Measurements from ENCODE around the gene AMPD2.
"Not testable (repeated sequence)": the region's sequence is repeated elsewhere in the genome, so short reads cannot be mapped to it uniquely, and the experiment has no call there.

The AMPD2 gene

DNA sequence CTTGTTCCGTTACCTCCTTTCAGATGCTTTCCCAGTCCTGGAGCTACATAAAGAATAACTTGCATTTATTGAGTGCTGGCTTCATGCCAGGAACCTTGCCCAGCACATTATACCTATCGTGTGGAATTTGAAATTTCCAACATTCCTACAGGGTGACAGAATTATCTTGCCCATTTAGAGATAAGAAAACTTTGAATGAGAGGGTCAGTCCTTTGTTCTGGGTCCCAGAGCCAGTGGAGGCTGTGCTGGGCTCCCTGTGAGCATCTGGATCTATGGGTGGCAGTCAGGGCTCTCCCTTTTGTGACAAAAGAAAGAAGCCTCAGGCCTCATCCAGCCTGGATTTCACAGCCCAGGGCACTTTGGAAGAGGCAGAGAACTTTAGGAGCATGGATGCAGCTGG is 39.5 kb downstream of the AMPD2 start:
- H4K20me1 ChIP-seq (ENCODE audit: control insufficient read depth, insufficient read depth, low read depth, low read length), result no peaks in the 10 kb centered on the region
- TF ChIP-seq, protein P1, sequence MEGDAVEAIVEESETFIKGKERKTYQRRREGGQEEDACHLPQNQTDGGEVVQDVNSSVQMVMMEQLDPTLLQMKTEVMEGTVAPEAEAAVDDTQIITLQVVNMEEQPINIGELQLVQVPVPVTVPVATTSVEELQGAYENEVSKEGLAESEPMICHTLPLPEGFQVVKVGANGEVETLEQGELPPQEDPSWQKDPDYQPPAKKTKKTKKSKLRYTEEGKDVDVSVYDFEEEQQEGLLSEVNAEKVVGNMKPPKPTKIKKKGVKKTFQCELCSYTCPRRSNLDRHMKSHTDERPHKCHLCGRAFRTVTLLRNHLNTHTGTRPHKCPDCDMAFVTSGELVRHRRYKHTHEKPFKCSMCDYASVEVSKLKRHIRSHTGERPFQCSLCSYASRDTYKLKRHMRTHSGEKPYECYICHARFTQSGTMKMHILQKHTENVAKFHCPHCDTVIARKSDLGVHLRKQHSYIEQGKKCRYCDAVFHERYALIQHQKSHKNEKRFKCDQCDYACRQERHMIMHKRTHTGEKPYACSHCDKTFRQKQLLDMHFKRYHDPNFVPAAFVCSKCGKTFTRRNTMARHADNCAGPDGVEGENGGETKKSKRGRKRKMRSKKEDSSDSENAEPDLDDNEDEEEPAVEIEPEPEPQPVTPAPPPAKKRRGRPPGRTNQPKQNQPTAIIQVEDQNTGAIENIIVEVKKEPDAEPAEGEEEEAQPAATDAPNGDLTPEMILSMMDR (IDR thresholded peaks at IDR 0.05; ENCODE audit: low read depth, low read length, poor library complexity, severe bottlenecking), result no peak
- no peak for TF ChIP-seq EZH2phosphoT487 (IDR thresholded peaks at IDR 0.05; ENCODE audit: borderline replicate concordance, low read length)
- H3K4me2 ChIP-seq (ENCODE audit: low read length), result no peak overlapping the region
- peaks cover 16% of the 10 kb centered on the region for H3K4me1 ChIP-seq (ENCODE audit: control insufficient read depth, low read length)
- no peaks in the 10 kb centered on the region for H3K9me3 ChIP-seq (ENCODE audit: control insufficient read depth, insufficient read depth, low read length)
- no peaks in the 10 kb centered on the region for H3K36me3 ChIP-seq (ENCODE audit: control insufficient read depth, low read length)
- H3K79me2 ChIP-seq (ENCODE audit: control insufficient read depth, low read length), result no peaks in the 10 kb centered on the region
- H3K9me2 ChIP-seq (replicated peaks; ENCODE audit: control insufficient read depth, low read length), result no peaks in the 10 kb centered on the region
- H3F3A ChIP-seq (ENCODE audit: control insufficient read depth, insufficient read depth), result no peaks in the 10 kb centered on the region
- H3K27me3 ChIP-seq (ENCODE audit: control insufficient read depth, low read length), result peaks cover 7% of the 10 kb centered on the region; the same call in 1 of the 2 replicates
- no peak overlapping the region for H3K4me3 ChIP-seq (ENCODE audit: low read length)
- H3K27ac ChIP-seq (ENCODE audit: low read depth, low read length), result no peak overlapping the region

DNA sequence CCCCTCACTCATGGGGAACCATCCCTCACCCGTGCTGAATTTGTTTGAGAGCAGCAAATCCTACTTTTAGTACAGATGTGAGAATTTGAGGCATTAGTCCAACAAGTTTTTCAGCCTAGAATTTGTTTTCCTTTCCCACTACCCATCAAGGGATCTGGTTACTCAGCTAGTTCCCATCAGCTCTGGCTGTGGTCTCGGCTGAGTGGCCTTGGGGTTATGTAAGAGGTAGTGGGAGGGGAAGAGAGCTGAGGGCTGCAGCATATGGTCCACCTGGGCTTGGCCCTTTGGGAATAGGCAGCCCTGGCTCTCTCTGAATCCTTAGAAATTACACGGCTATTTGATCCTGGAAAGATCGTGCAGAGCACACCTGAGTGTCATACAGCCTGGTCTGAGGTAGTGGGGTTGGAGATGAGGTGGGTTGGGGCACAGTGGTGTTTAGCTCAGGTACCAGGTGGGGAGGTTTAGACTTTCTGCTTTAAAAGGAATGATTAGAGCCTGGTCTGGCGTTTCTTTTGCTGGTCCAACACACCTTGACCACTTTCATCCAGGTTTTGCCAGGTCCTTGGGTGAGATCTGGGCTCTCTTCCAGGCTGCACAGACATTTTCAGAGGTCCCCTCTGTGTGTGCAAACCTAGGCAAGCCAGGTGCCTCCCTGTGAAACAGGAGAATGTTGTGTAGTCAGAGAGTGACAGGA is 40.5 kb downstream of the AMPD2 start:
- no peak for TF ChIP-seq EZH2phosphoT487 (IDR thresholded peaks at IDR 0.05; ENCODE audit: borderline replicate concordance, low read length)
- TF ChIP-seq, protein P1 (IDR thresholded peaks at IDR 0.05; ENCODE audit: low read depth, low read length, poor library complexity, severe bottlenecking), result no peak
- Histone ChIP-seq H3K4me2 (ENCODE audit: low read length) (no peak overlapping the region), H3K79me2 (ENCODE audit: control insufficient read depth, low read length) (no peaks in the 10 kb centered on the region), H3F3A (ENCODE audit: control insufficient read depth, insufficient read depth) (no peaks in the 10 kb centered on the region), H3K9me2 (replicated peaks; ENCODE audit: control insufficient read depth, low read length) (no peaks in the 10 kb centered on the region), H3K4me1 (ENCODE audit: control insufficient read depth, low read length) (peaks cover 9% of the 10 kb centered on the region), H3K27me3 (ENCODE audit: control insufficient read depth, low read length) (no peaks in the 10 kb centered on the region), H3K27ac (ENCODE audit: low read depth, low read length) (no peak overlapping the region), H3K9me3 (ENCODE audit: control insufficient read depth, insufficient read depth, low read length) (no peaks in the 10 kb centered on the region), H3K4me3 (ENCODE audit: low read length) (no peak overlapping the region), H4K20me1 (ENCODE audit: control insufficient read depth, insufficient read depth, low read depth, low read length) (no peaks in the 10 kb centered on the region), H3K36me3 (ENCODE audit: control insufficient read depth, low read length) (no peaks in the 10 kb centered on the region)

DNA sequence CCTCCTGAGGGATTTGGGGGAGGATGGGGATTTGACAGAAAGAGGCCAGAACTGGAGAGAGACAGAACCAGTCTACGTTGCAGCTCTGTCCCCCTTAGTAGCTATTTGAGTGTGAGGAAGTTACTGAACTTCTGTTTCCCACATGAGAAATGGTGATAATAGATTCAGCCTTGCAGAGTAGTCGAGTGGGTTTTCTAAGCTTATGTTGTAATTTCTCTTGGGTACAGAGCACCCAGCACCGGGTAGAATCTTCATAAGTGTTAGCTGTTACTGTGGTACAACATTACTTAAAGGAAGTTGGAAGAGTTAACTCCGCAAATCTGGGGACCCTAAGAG is 41.0 kb downstream of the AMPD2 start:
- not testable (repeated sequence) for H3K9me2 ChIP-seq (replicated peaks; ENCODE audit: control insufficient read depth, low read length); H3K4me2 ChIP-seq (ENCODE audit: low read length); H3F3A ChIP-seq (ENCODE audit: control insufficient read depth, insufficient read depth); H3K9me3 ChIP-seq (ENCODE audit: control insufficient read depth, insufficient read depth, low read length); H3K27ac ChIP-seq (ENCODE audit: low read depth, low read length); H3K79me2 ChIP-seq (ENCODE audit: control insufficient read depth, low read length); H3K4me3 ChIP-seq (ENCODE audit: low read length); H3K27me3 ChIP-seq (ENCODE audit: control insufficient read depth, low read length); H3K36me3 ChIP-seq (ENCODE audit: control insufficient read depth, low read length); H4K20me1 ChIP-seq (ENCODE audit: control insufficient read depth, insufficient read depth, low read depth, low read length); H3K4me1 ChIP-seq (ENCODE audit: control insufficient read depth, low read length)

DNA sequence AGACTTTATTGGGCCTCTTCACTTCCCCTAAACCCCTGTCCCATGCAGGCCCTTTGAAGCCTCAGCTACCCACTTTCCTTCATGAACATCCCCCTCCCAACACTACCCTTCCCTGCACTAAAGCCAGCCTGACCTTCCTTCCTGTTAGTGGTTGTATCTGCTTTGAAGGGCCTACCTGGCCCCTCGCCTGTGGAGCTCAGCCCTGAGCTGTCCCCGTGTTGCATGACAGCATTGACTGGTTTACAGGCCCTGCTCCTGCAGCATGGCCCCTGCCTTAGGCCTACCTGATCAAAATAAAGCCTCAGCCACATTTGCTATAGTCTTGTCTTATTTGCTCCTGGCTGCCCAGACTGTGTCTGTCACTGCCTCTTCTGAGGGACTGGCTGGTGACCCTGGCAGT is 41.8 kb downstream of the AMPD2 start:
- no peaks in the 10 kb centered on the region for H4K20me1 ChIP-seq (ENCODE audit: control insufficient read depth, insufficient read depth, low read depth, low read length)
- no peak overlapping the region for H3K4me3 ChIP-seq (ENCODE audit: low read length)
- no peaks in the 10 kb centered on the region for H3K36me3 ChIP-seq (ENCODE audit: control insufficient read depth, low read length)
- TF ChIP-seq EZH2phosphoT487 (IDR thresholded peaks at IDR 0.05; ENCODE audit: borderline replicate concordance, low read length), result no peak
- H3K9me2 ChIP-seq (replicated peaks; ENCODE audit: control insufficient read depth, low read length), result no peaks in the 10 kb centered on the region
- no peak overlapping the region for H3K4me2 ChIP-seq (ENCODE audit: low read length)
- no peaks in the 10 kb centered on the region for H3K9me3 ChIP-seq (ENCODE audit: control insufficient read depth, insufficient read depth, low read length)
- H3K27ac ChIP-seq (ENCODE audit: low read depth, low read length), result no peak overlapping the region
- 0 out of 2 replicates have a peak, but pooled peaks cover 1% of the 10 kb centered on the region for H3K4me1 ChIP-seq (ENCODE audit: control insufficient read depth, low read length)
- H3F3A ChIP-seq (ENCODE audit: control insufficient read depth, insufficient read depth), result no peaks in the 10 kb centered on the region
- H3K79me2 ChIP-seq (ENCODE audit: control insufficient read depth, low read length), result no peaks in the 10 kb centered on the region
- no peaks in the 10 kb centered on the region for H3K27me3 ChIP-seq (ENCODE audit: control insufficient read depth, low read length)

Measured in DOHH2 (cell line).